Motor neuron (in vitro differentiated cells): ENCODE results near the gene SDR42E1. TPM values are rescaled to one million over a fixed set of nuclear protein-coding genes. Genes with fewer than 3 reads are reported as not detected.

ENCODE experiments used
- ATAC-seq, 8 experiments: fragments of 200-7000 bp; cut with Tn5 transposase; replicated peaks in 6 of 8; 2 replicates each; pipeline ENCODE4 v1.8.0; 2021; ENCODE audit warnings: mild to moderate bottlenecking in 8 of 8, moderate library complexity in 8 of 8
- H3K27ac ChIP-seq, 2 donors: fragments of 250-450 bp; sonication (Bioruptor Pico); 2 replicates each; pipeline ENCODE4 v1.9.0; 2021; ENCODE audit warnings: antibody characterized with exemption in 2 of 2, mild to moderate bottlenecking in 2 of 2, moderate library complexity in 1 of 2
- H3K4me1 ChIP-seq, 2 donors: fragments of 250-450 bp; sonication (Bioruptor Pico); replicated peaks in 1 of 2; 2 replicates each; pipeline ENCODE4 v1.6.1; 2021; ENCODE audit warnings: antibody characterized with exemption in 2 of 2, mild to moderate bottlenecking in 2 of 2, moderate library complexity in 1 of 2
- H3K4me3 ChIP-seq, 5 donors: fragments of 250-450 bp; sonication (Bioruptor Pico); 2 replicates each; pipeline ENCODE4 v1.9.0; 2021; ENCODE audit warnings: antibody characterized with exemption in 5 of 5, mild to moderate bottlenecking in 5 of 5, moderate library complexity in 4 of 5
- WGBS, 10 experiments: fragments of 450-650 bp; shearing (Covaris generic); methylation state at CpG; one replicate each; pipeline ENCODE4 v1.0.0; 2022; 5-methylcytosine and 5-hydroxymethylcytosine counted together
- in situ Hi-C, 9 experiments: fragments of 400-800 bp; cut with MboI; loops; one replicate each; pipeline ENCODE4 v1.15.0; 2021; ENCODE audit warnings: low sequenced_read_pairs in 9 of 9, low pct_unique_long_range_greater_than_20kb in 2 of 9; ENCODE audit not compliant: unreplicated experiment in 9 of 9
- total RNA-seq, 8 experiments: library from RNA; unstranded; fragments of 300-600 nt; gene quantifications; 2 replicates each; pipeline versions ENCODE4 v1.2.3 to v1.2.4, GENCODE V29; 2022

Gene SDR42E1
- total RNA-seq, 8 experiments from 2014 or later: under 0.01 to 0.38 (median 0.05) TPM

- 83 to 100% (median 86%) methylated on average over 1 to 2 of the region's 2 CpGs; no CpG with 5 or more reads in 3 of the 10 experiments for WGBS, 10 experiments
- in situ Hi-C loops: loop anchor here in 2 of 9 experiments (25.0 kb wide), 1 partner anchor 190 kb away; no protein-coding TSS in a partner anchor
Observed at GRCh38 chr16:82046941-82047340, 35.7 kb upstream of the SDR42E1 start.

GRCh38 chr16:82046541-82046940 lies 35.3 kb upstream of the SDR42E1 start:
- in situ Hi-C loops: loop anchor here in 2 of 9 experiments (25.0 kb wide), 1 partner anchor 191 kb away; no protein-coding TSS in a partner anchor
- Histone ChIP-seq H3K4me3 (no peak overlapping the region), H3K27ac (no peak overlapping the region), H3K4me1 (peaks cover 6 to 10% of the 10 kb centered on the region in 2 donors)
- ATAC-seq: no peak
- WGBS, 10 experiments: 60 to 93% (median 85%) methylated on average over 1 to 4 of the region's 4 CpGs; no CpG with 5 or more reads in 2 of the 10 experiments

More at GRCh38 chr16:82046941-82047340, 35.7 kb upstream of the SDR42E1 start:
- Histone ChIP-seq H3K27ac (no peak overlapping the region), H3K4me1 (peaks cover 6 to 10% of the 10 kb centered on the region in 2 donors), H3K4me3 (no peak overlapping the region)
- ATAC-seq: no peak

- Histone ChIP-seq H3K4me3 (no peak overlapping the region), H3K4me1 (peaks cover 6 to 10% of the 10 kb centered on the region in 2 donors), H3K27ac (no peak overlapping the region)
- in situ Hi-C loops: loop anchor here in 2 of 9 experiments (25.0 kb wide), 1 partner anchor 192 kb away; no protein-coding TSS in a partner anchor
- ATAC-seq: peak in 5 of 8 experiments; percentile 48 to 69 (median 65)
- WGBS, 10 experiments: 9 to 83% (median 20%) methylated on average over 1 to 2 of the region's 2 CpGs; no CpG with 5 or more reads in 2 of the 10 experiments
Observed at GRCh38 chr16:82045465-82045864, 34.2 kb upstream of the SDR42E1 start.

GRCh38 chr16:82044585-82044911 lies 33.3 kb upstream of the SDR42E1 start:
- H3K4me3 ChIP-seq: no peak overlapping the region
- no peak for ATAC-seq
- H3K27ac ChIP-seq: no peak overlapping the region
- H3K4me1 ChIP-seq: peaks cover 6 to 10% of the 10 kb centered on the region in 2 donors
- WGBS, 10 experiments: 20 to 86% (median 50%) methylated on average over 1 of the region's 3 CpGs; no CpG with 5 or more reads in 5 of the 10 experiments
- in situ Hi-C loops: loop anchor here in 2 of 9 experiments (25.0 kb wide), 1 partner anchor 193 kb away; no protein-coding TSS in a partner anchor

GRCh38 chr16:82043680-82044584 lies 32.7 kb upstream of the SDR42E1 start:
- Histone ChIP-seq H3K4me3 (no peak overlapping the region), H3K27ac (no peak overlapping the region), H3K4me1 (peaks cover 6 to 10% of the 10 kb centered on the region in 2 donors)
- ATAC-seq: peak in 2 of 8 experiments; percentile 43 to 69
- 0 to 100% (median 51%) methylated on average over 1 to 6 of the region's 6 CpGs for WGBS, 10 experiments
- in situ Hi-C loops: loop anchor here in 2 of 9 experiments (25.0 kb wide), 1 partner anchor 193 kb away; no protein-coding TSS in a partner anchor

- in situ Hi-C loops: loop anchor here in 2 of 9 experiments (25.0 kb wide), 1 partner anchor 194 kb away; no protein-coding TSS in a partner anchor
- 10 to 100% (median 49%) methylated on average over 1 to 2 of the region's 2 CpGs; no CpG with 5 or more reads in 4 of the 10 experiments for WGBS, 10 experiments
- Histone ChIP-seq H3K27ac (no peak overlapping the region), H3K4me1 (peaks cover 6 to 10% of the 10 kb centered on the region in 2 donors), H3K4me3 (no peak overlapping the region)
- ATAC-seq: no peak
Observed at GRCh38 chr16:82042846-82043245, 31.6 kb upstream of the SDR42E1 start.

GRCh38 chr16:82042144-82042543 lies 30.9 kb upstream of the SDR42E1 start:
- 33 to 100% (median 94%) methylated on average over 2 to 6 of the region's 8 CpGs; no CpG with 5 or more reads in 2 of the 10 experiments for WGBS, 10 experiments
- H3K4me3 ChIP-seq: no peak overlapping the region
- peaks cover 6 to 10% of the 10 kb centered on the region in 2 donors for H3K4me1 ChIP-seq
- in situ Hi-C loops: loop anchor here in 2 of 9 experiments (25.0 kb wide), 1 partner anchor 195 kb away; no protein-coding TSS in a partner anchor
- ATAC-seq: no peak
- no peak overlapping the region for H3K27ac ChIP-seq

GRCh38 chr16:82041542-82041941 lies 30.3 kb upstream of the SDR42E1 start:
- WGBS, 10 experiments: 57 to 100% (median 87%) methylated on average over 1 to 4 of the region's 4 CpGs
- in situ Hi-C loops: loop anchor here in 2 of 9 experiments (25.0 kb wide), 1 partner anchor 196 kb away; no protein-coding TSS in a partner anchor
- no peak for ATAC-seq
- no peak overlapping the region for H3K27ac ChIP-seq
- peaks cover 6 to 10% of the 10 kb centered on the region in 2 donors for H3K4me1 ChIP-seq
- H3K4me3 ChIP-seq: no peak overlapping the region

GRCh38 chr16:82040296-82040695 lies 29.0 kb upstream of the SDR42E1 start:
- H3K27ac ChIP-seq: no peak overlapping the region
- no peak overlapping the region for H3K4me3 ChIP-seq
- WGBS, 10 experiments: 37 to 97% (median 73%) methylated on average over 1 to 3 of the region's 3 CpGs
- in situ Hi-C loops: loop anchor here in 2 of 9 experiments (25.0 kb wide), 1 partner anchor 197 kb away; no protein-coding TSS in a partner anchor
- peaks cover 4 to 6% of the 10 kb centered on the region in 2 donors for H3K4me1 ChIP-seq
- ATAC-seq: no peak

GRCh38 chr16:82037666-82038065 lies 26.4 kb upstream of the SDR42E1 start:
- no peak for ATAC-seq
- in situ Hi-C loops: loop anchor here in 3 of 9 experiments (10.0 to 25.0 kb wide), 2 partner anchors 187 to 200 kb away; no protein-coding TSS in a partner anchor
- 17 to 100% (median 83%) methylated on average over 1 to 2 of the region's 2 CpGs; no CpG with 5 or more reads in 1 of the 10 experiments for WGBS, 10 experiments
- H3K4me3 ChIP-seq: no peak overlapping the region
- no peak overlapping the region for H3K27ac ChIP-seq
- peaks cover 9 to 10% of the 10 kb centered on the region in 2 donors for H3K4me1 ChIP-seq

- H3K27ac ChIP-seq: no peak overlapping the region
- 20 to 100% (median 85%) methylated on average over 1 to 4 of the region's 4 CpGs for WGBS, 10 experiments
- in situ Hi-C loops: loop anchor here in 3 of 9 experiments (10.0 to 25.0 kb wide), 2 partner anchors 188 to 200 kb away; no protein-coding TSS in a partner anchor
- H3K4me1 ChIP-seq: peaks cover 9 to 10% of the 10 kb centered on the region in 2 donors
- no peak overlapping the region for H3K4me3 ChIP-seq
- no peak for ATAC-seq
Observed at GRCh38 chr16:82037251-82037650, 26.0 kb upstream of the SDR42E1 start.

- Histone ChIP-seq H3K4me3 (no peak within 1 kb of the TSS), H3K4me1 (peaks cover 9 to 10% of the 10 kb centered on the region in 2 donors), H3K27ac (no peak within 1 kb of the TSS)
- 14 to 94% (median 80%) methylated on average over 2 to 5 of the region's 6 CpGs; no CpG with 5 or more reads in 4 of the 10 experiments for WGBS, 10 experiments
- in situ Hi-C loops: loop anchor here in 3 of 9 experiments (10.0 to 25.0 kb wide), 2 partner anchors 190 to 202 kb away; no protein-coding TSS in a partner anchor
- peak; percentile 24 to 93 (median 71) for ATAC-seq
Observed at GRCh38 chr16:82034981-82035612, 23.8 kb upstream of the SDR42E1 start, which contains the start of gene HSD17B2. Gene HSD17B2, plus strand, starts transcription at chr16:82035253. Its CDS starts 172 bp downstream, at chr16:82035425.
